H54 (cell line): ENCODE measurements around the gene C1QTNF4.

ENCODE experiments used
- DNase-seq: peaks from one replicate; pipeline ENCODE4 v3.0.0; 2011; ENCODE audit warnings: low spot score, mixed read lengths; ENCODE audit not compliant: insufficient read length
- FAIRE-seq: peaks from 3 replicates; lab custom pipeline; 2011; peaks lifted over from hg19 to GRCh38; lab: Jason Lieb, UNC
- POLR2A ChIP-seq: IDR thresholded peaks from 2 replicates; pipeline ENCODE4 v1.6.1; 2011; ENCODE audit warnings: low read depth, mild to moderate bottlenecking, low read length

The C1QTNF4 gene

GRCh38 chr11:47587723-47588326 is 6.4 kb downstream of the C1QTNF4 start:
- FAIRE-seq (no peak), DNase-seq (no peak)
- no peak for TF ChIP-seq POLR2A

GRCh38 chr11:47587039-47587716 is 7.0 kb downstream of the C1QTNF4 start:
- TF ChIP-seq POLR2A = no peak
- FAIRE-seq = no peak
- DNase-seq = no peak

GRCh38 chr11:47586098-47586855 is 7.9 kb downstream of the C1QTNF4 start, which contains the start of gene FAM180B:
Gene FAM180B (plus strand): TSS chr11:47586678. CDS start chr11:47586769, 91 bp downstream.
- FAIRE-seq = no peak
- TF ChIP-seq POLR2A = no peak
- DNase-seq = no peak

GRCh38 chr11:47583844-47584243 is 10.4 kb downstream of the C1QTNF4 start:
- no peak for TF ChIP-seq POLR2A
- DNase-seq (no peak), FAIRE-seq (no peak)

DNA sequence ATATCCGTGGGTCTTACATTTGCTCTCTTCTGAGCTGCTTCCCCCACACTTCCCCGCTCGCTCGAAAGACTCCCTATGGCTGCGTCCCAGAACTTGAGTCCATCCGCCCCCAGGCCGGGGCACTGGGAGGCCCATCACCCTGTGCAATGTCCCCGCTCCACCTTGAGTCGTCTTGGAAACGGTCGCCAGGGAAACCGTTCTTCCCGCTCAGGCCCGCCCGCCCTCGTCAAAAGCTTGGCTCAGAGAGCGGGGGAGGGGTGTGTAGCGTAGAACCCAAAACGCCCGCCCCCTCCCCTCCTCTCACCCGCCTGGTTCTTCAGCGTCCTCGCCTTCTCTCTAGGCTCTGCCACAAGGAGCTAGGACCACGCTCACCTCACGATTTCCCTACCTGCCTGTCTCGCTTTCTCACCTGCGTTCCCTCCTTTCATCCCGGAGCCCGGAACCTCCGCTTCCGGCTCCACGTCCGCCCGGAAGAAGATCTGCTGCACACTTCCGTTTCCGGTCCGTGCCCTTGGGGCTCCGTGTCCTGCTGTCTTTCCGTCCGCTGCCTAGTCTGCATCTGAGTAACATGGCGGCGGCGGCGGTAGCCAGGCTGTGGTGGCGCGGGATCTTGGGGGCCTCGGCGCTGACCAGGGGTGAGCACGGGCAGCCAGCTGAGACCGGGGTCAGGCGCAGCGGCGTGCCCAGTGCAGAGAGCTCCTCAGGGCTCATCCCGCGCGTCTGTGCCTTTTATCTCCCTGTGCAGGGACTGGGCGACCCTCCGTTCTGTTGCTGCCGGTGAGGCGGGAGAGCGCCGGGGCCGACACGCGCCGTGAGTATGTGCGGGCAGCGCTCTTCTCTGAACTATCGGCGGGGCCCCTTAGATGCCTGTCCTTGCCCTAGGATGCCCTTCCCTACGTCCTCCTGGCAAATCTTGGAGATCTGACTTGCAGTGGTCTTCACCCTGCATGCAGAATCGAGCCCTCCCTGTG is 15.4 kb downstream of the C1QTNF4 start, which contains the start of the genes KBTBD4 and NDUFS3:
TSS of gene KBTBD4 (minus strand) at position 447 of the 971 bp plus-strand sequence. CDS start at position 428, 19 bp downstream.
TSS of gene NDUFS3 (plus strand) at position 551 of the 971 bp plus-strand sequence. CDS start at position 569, 18 bp downstream.
- peak; percentile 86 for TF ChIP-seq POLR2A
- DNase-seq = peak; percentile 85
- no peak for FAIRE-seq

DNA sequence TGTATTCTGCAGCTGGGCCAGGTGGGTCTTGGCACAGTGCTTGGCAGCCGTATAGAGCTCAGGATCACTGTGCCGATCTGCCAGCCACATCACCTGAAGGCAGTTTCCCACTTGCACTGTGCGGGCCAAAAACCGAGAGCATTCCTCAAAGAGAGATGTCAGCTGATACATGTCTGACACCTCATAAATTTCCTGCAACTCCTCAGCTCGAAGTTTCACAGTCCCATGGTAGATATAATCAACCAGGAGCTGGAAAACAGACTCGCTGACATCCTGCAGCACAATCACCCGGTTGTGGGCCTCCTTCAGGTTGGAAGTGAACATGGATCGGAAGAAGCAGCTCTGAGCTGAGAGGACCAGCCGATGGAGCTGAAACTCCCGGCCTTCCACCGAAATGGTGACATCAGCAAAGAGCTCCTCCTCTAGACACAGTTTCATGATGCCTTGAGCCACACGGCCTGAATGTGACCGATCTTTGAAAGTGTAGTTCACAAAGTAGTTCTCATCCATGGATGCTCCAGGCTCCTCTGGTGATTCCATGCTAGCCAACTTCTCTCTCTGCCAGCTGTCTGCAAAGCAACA is 16.7 kb downstream of the C1QTNF4 start:
- no peak for TF ChIP-seq POLR2A
- no peak for DNase-seq
- FAIRE-seq = no peak

DNA sequence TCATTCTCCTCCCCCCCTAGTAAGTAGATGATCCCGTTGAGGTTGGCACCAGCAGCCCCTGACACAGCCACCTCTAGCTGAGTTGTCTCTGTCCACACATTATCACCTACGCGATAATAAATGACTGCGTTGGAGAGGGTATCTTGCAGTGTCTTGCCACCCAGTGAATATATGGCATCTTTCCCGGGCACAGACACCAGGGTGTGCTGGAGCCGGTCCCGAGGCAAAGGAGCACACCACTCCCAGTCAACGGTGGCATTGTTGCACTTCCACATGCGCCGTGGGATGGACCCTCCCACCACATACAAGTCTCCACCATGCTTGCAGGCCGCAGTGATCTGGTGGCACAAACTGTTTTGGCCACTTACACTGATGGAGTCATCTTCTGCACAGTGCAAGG is 20.9 kb downstream of the C1QTNF4 start:
- DNase-seq (no peak), FAIRE-seq (no peak)
- TF ChIP-seq POLR2A = no peak

DNA sequence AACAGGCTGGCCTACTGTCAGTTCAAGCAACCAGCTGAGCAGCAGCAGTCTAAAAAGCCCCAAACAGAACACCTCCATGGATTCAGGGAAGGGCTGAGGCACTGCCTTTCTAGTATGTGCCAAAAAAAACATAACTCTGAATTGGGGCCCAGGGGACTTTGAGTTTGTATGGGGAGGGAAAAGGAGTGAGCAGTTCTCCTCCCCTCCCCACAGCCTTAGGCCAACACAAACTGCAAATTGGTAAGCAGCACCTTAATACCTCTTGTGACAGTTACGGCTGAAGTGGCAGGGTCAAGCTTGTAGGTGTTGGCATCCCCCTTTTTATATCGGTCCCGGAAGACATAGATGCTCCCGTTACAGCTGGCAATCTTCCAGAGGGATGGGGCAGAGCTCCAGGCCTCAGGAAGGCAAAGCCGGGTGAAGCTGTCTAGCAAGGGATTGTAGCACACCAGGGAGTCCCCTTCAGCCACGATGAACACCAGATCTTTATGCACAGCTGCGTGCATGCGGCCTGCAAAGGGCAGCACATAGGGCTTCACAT is 21.4 kb downstream of the C1QTNF4 start:
- no peak for FAIRE-seq
- DNase-seq = no peak
- no peak for TF ChIP-seq POLR2A

GRCh38 chr11:47571895-47572294 is 22.3 kb downstream of the C1QTNF4 start:
- TF ChIP-seq POLR2A = no peak
- peak; percentile 60 for DNase-seq
- FAIRE-seq = no peak

DNA sequence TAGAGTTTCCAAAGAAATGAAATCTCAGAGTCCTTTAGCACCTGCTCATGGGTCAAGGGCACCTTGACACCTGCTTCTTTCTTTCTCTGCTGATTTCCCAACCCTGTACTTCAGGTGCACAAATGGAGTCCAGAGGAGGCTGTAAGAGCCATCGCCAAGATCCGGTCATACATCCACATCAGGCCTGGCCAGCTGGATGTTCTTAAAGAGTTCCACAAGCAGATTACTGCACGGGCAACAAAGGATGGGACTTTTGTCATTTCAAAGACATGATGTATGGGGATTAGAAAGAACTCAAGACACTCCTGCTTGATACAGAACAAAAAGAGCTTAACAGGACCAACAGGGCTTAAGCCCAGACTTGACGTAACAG is 22.9 kb downstream of the C1QTNF4 start:
- no peak for TF ChIP-seq POLR2A
- FAIRE-seq = no peak
- no peak for DNase-seq

- no peak for FAIRE-seq
- no peak for DNase-seq
- no peak for TF ChIP-seq POLR2A
Observed at GRCh38 chr11:47570651-47571356, 23.4 kb downstream of the C1QTNF4 start.

DNA sequence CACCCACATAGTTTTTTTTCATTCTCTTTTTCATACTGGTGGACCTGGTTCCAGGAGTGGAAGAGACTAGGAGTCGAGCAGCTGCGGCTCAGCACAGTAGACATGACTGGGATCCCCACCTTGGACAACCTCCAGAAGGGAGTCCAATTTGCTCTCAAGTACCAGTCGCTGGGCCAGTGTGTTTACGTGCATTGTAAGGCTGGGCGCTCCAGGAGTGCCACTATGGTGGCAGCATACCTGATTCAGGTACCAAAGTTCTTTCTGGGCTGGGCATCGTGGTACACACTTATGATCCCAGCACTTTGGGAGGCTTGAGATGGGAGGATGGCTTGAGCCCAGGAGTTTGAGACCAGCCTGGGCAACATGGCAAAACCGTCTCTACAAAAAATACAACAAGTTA is 24.6 kb downstream of the C1QTNF4 start:
- FAIRE-seq (no peak), DNase-seq (no peak)
- TF ChIP-seq POLR2A = no peak
